DOHH2 (cell line): ENCODE measurements around the gene YPEL5.
"Not testable (repeated sequence)": the region's sequence is repeated elsewhere in the genome, so short reads cannot be mapped to it uniquely, and the experiment has no call there.

Experiments used
- CTCF ChIP-seq: fragments of 200-600 bp; sonication (generic); IDR thresholded peaks from one replicate; pipeline ENCODE4 v1.5.1; 2014; ENCODE audit warnings: antibody characterized with exemption, mild to moderate bottlenecking, low read depth, low read length; ENCODE audit not compliant: poor library complexity, severe bottlenecking
- EZH2phosphoT487 ChIP-seq: fragments of 200-600 bp; sonication (generic); IDR thresholded peaks from 2 replicates; pipeline ENCODE4 v1.6.1; 2017; ENCODE audit warnings: borderline replicate concordance, mild to moderate bottlenecking, antibody characterized with exemption, low read length, moderate library complexity, mixed read lengths

GRCh38 chr2:30144951-30145350, 1.9 kb upstream of the YPEL5 start:
- not testable (repeated sequence) for TF ChIP-seq CTCF, EZH2phosphoT487
